ENCODE measurements around the gene TRIM28. TPM values are rescaled to one million over a fixed set of nuclear protein-coding genes. Genes with fewer than 3 reads are reported as not detected.

Gene TRIM28
- total and polyA plus RNA-seq, 2 experiments from 2014 or later: 303 to 650 TPM

DNA sequence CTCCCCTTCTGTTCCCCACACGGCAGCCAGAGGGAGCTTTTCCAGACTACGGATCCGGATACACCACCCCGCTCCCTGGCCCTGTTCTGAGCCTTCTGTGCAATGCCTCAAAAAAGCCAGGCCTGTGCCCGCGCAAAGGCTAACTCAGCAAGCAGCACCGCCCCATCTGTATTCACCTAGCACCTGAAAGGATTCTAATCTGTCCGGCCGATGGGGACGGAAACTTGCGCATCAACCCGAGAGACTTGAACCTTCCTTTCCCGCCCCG, 24.8 kb upstream of the TRIM28 start:
- peaks cover 15% of the 10 kb centered on the region for H3K4me1 ChIP-seq (ENCODE audit: low read depth)
- peak overlapping the region; percentile 76 for H3K4me3 ChIP-seq
- H3K36me3 ChIP-seq: peaks cover 13% of the 10 kb centered on the region
- peak overlapping the region; percentile 92 for H3K27ac ChIP-seq
- H3K9me3 ChIP-seq (ENCODE audit: low read depth): no peaks in the 10 kb centered on the region
- H3K27me3 ChIP-seq: no peaks in the 10 kb centered on the region
- TF ChIP-seq, protein P1, sequence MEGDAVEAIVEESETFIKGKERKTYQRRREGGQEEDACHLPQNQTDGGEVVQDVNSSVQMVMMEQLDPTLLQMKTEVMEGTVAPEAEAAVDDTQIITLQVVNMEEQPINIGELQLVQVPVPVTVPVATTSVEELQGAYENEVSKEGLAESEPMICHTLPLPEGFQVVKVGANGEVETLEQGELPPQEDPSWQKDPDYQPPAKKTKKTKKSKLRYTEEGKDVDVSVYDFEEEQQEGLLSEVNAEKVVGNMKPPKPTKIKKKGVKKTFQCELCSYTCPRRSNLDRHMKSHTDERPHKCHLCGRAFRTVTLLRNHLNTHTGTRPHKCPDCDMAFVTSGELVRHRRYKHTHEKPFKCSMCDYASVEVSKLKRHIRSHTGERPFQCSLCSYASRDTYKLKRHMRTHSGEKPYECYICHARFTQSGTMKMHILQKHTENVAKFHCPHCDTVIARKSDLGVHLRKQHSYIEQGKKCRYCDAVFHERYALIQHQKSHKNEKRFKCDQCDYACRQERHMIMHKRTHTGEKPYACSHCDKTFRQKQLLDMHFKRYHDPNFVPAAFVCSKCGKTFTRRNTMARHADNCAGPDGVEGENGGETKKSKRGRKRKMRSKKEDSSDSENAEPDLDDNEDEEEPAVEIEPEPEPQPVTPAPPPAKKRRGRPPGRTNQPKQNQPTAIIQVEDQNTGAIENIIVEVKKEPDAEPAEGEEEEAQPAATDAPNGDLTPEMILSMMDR (IDR thresholded peaks at IDR 0.05; ENCODE audit: low read depth, low read length): peak; percentile 78
- peak; percentile 82 to 87 for DNase-seq (ENCODE audit: low read depth in 1 of 2, low spot score in 1 of 2)

DNA sequence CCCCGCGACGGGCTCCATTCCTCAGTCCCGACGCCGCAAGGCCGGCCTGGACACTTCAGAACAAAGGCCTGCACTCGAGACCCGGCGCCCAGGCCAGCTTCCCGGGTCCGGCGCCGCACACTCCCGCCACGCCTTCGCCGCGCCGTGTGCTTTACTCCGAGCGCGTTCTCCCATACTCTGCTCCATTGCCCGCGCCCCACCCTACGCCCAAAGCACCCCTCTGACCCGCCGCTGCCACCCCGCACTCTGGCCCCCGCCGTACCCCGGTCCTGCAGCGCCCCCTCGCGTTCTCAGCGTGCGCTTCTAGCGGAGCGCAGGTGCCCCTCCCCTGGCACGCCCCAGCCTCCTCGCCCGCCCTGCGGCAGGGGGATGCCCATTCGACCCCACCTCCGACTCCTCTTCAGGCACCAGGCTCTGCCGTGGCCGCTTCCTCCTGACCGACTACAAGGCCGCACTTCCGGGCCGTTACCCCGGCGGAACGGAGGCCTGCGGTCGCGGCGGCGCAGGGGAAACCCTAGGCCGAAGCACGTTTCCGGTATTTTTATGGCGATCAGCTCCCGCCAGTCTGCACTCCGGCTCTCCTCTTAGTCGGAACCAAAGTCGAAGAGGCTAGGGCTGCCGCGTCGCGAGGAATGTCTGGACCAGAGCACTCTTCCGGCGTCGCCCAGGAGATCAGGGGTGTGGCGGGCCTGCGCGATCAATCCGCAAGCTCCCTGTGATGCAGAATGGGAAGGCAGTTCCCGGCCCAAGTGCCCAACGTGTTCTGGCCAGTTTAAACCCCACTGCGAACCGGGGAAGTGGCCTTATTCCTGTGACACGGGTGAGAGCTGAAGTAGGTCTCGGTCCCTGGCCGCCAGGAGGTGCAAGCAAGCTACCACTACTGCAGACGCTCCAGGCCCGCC, 24.3 kb upstream of the TRIM28 start, which contains the start of gene ZBTB45:
Gene ZBTB45 (minus strand): TSS at position 456 of the 902 bp plus-strand sequence. CDS start 2,137 bp downstream, outside the sequence.
- no peaks in the 10 kb centered on the region for H3K27me3 ChIP-seq
- H3K36me3 ChIP-seq: peaks cover 13% of the 10 kb centered on the region
- peak within 1 kb of the TSS; percentile 92 for H3K27ac ChIP-seq
- peak; percentile 96 to 98 for DNase-seq (ENCODE audit: low read depth in 1 of 2, low spot score in 1 of 2)
- H3K9me3 ChIP-seq (ENCODE audit: low read depth): no peaks in the 10 kb centered on the region
- TF ChIP-seq, protein P1 (IDR thresholded peaks at IDR 0.05; ENCODE audit: low read depth, low read length): peak; percentile 66
- H3K4me1 ChIP-seq (ENCODE audit: low read depth): peaks cover 15% of the 10 kb centered on the region
- H3K4me3 ChIP-seq: peak within 1 kb of the TSS; percentile 76

DNA sequence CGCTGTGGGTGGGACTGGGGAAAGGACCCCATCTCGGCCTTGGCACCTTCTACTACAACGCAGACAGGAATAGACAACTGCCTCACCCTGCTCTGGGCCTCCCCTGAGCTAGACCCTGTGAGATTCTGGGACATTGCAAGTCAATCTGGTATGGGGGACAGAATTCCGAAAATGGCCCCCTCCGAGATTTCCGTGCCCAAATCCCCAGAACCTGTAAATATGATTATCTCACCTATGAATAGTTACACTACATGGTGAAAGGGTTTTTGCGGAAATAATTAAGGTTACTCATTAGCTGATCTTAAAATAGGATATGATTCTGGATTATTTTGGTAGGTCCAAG, 23.6 kb upstream of the TRIM28 start:
- H3K27me3 ChIP-seq: no peaks in the 10 kb centered on the region
- H3K27ac ChIP-seq: peak overlapping the region; percentile 92
- peaks cover 15% of the 10 kb centered on the region for H3K4me1 ChIP-seq (ENCODE audit: low read depth)
- peaks cover 13% of the 10 kb centered on the region for H3K36me3 ChIP-seq
- TF ChIP-seq, protein P1 (IDR thresholded peaks at IDR 0.05; ENCODE audit: low read depth, low read length): no peak
- no peaks in the 10 kb centered on the region for H3K9me3 ChIP-seq (ENCODE audit: low read depth)
- peak overlapping the region; percentile 76 for H3K4me3 ChIP-seq
- no peak for DNase-seq (ENCODE audit: low read depth in 1 of 2, low spot score in 1 of 2)

DNA sequence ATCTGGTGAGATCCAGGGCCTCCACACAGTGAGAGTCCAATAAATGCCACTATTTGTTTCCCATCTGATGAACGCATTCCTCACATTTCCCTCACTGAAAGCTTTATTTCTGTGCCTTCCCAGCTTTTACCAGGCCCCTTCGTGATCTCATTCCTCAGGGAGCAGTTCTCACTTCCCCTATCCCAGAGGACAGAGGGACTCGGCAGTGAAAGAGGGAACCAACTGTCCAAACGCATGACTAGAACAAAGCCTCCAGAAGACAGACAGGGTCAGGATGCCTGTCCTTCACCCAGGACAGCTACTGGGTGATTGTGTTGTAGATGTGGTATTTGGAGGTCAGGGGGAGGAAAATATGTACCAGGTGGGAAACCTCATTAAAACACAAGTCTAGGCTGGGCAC, 22.2 kb upstream of the TRIM28 start:
- no peaks in the 10 kb centered on the region for H3K9me3 ChIP-seq (ENCODE audit: low read depth)
- TF ChIP-seq, protein P1 (IDR thresholded peaks at IDR 0.05; ENCODE audit: low read depth, low read length): no peak
- DNase-seq (ENCODE audit: low read depth in 1 of 2, low spot score in 1 of 2): no peak
- H3K36me3 ChIP-seq: peaks cover 7% of the 10 kb centered on the region
- no peak overlapping the region for H3K27ac ChIP-seq
- no peaks in the 10 kb centered on the region for H3K27me3 ChIP-seq
- no peak overlapping the region for H3K4me3 ChIP-seq
- peaks cover 15% of the 10 kb centered on the region for H3K4me1 ChIP-seq (ENCODE audit: low read depth)

DNA sequence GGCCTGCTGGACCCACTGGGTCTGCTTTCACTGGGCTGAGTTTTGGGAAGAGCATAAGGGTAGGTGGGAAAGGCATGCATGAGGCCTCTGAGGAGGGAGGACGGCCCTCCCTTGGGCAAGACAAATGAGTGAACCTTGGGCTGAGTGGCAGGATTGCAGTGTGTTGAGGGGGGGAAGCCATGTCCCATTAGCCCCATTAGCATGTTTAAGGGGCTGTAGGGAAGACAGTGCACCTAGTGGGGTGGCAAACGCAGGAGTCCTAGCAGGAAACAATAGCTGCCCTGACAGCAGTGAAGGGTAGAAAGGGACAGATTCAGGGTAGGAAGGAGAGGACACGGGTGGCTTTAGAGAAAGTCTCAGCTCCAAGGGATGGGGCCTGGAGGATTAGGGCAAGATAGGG, 21.2 kb upstream of the TRIM28 start:
- Histone ChIP-seq H3K9me3 (ENCODE audit: low read depth) (no peaks in the 10 kb centered on the region), H3K36me3 (no peaks in the 10 kb centered on the region), H3K27ac (no peak overlapping the region), H3K4me1 (ENCODE audit: low read depth) (peaks cover 15% of the 10 kb centered on the region), H3K27me3 (no peaks in the 10 kb centered on the region), H3K4me3 (no peak overlapping the region)
- TF ChIP-seq, protein P1 (IDR thresholded peaks at IDR 0.05; ENCODE audit: low read depth, low read length): no peak
- DNase-seq (ENCODE audit: low read depth in 1 of 2, low spot score in 1 of 2): no peak
